Mesendoderm (in vitro differentiated cells): ENCODE measurements around the gene SLC44A5.
A peak's percentile ranks its signal among the peaks of the same experiment; 100 is the strongest.

Experiments used
- DNase-seq: peaks from one replicate; pipeline ENCODE4 v3.0.0; 2013
- H2AK5ac ChIP-seq: 2 replicates; pipeline ENCODE4 v1.6.1; 2013; ENCODE audit warnings: low read length, inconsistent platforms
- H2BK120ac ChIP-seq: 2 replicates; pipeline ENCODE4 v1.6.1; 2013; ENCODE audit warnings: low read depth, mild to moderate bottlenecking, low read length, moderate library complexity, mixed read lengths
- H2BK15ac ChIP-seq: replicated peaks from 2 replicates; pipeline ENCODE4 v1.6.1; 2013; ENCODE audit warnings: low read depth, mild to moderate bottlenecking, moderate library complexity
- H2BK5ac ChIP-seq: 2 replicates; pipeline ENCODE4 v1.6.1; 2013; ENCODE audit warnings: low read length, inconsistent platforms
- H3K18ac ChIP-seq: 2 replicates; pipeline ENCODE4 v1.6.1; 2013; ENCODE audit warnings: mild to moderate bottlenecking, low read length, mixed read lengths
- H3K23ac ChIP-seq: one replicate; pipeline ENCODE4 v1.6.1; 2013; ENCODE audit warnings: low read length
- H3K27ac ChIP-seq: 2 replicates; pipeline ENCODE4 v1.5.1; 2013; ENCODE audit warnings: low read depth, mild to moderate bottlenecking, inconsistent platforms, low read length, moderate library complexity
- H3K27me3 ChIP-seq: 2 replicates; pipeline ENCODE4 v1.6.1; 2013; ENCODE audit warnings: low read length, control low read depth, mild to moderate bottlenecking, inconsistent platforms; ENCODE audit not compliant: insufficient read depth, poor library complexity
- H3K36me3 ChIP-seq: 2 replicates; pipeline ENCODE4 v1.6.1; 2013; ENCODE audit warnings: low read length, inconsistent platforms; ENCODE audit not compliant: control insufficient read depth, insufficient read depth
- H3K4ac ChIP-seq: one replicate; pipeline ENCODE4 v1.6.1; 2013; ENCODE audit warnings: low read depth, mild to moderate bottlenecking, low read length, moderate library complexity
- H3K4me1 ChIP-seq: 2 replicates; pipeline ENCODE4 v1.6.1; 2013; ENCODE audit warnings: low read depth, low read length, inconsistent platforms; ENCODE audit not compliant: control insufficient read depth
- H3K4me2 ChIP-seq: 2 replicates; pipeline ENCODE4 v1.6.1; 2013; ENCODE audit warnings: low read length
- H3K4me3 ChIP-seq: 2 replicates; pipeline ENCODE4 v1.5.1; 2013; ENCODE audit warnings: mild to moderate bottlenecking, low read length
- H3K56ac ChIP-seq: one replicate; pipeline ENCODE4 v1.6.1; 2013; ENCODE audit warnings: low read length
- H3K79me1 ChIP-seq: 2 replicates; pipeline ENCODE4 v1.6.1; 2013; ENCODE audit warnings: low read length, inconsistent platforms
- H3K79me2 ChIP-seq: 2 replicates; pipeline ENCODE4 v1.6.1; 2013; ENCODE audit warnings: mild to moderate bottlenecking, low read length; ENCODE audit not compliant: control insufficient read depth, insufficient read depth
- H3K9ac ChIP-seq: 2 replicates; pipeline ENCODE4 v1.6.1; 2013; ENCODE audit warnings: low read length, inconsistent platforms
- H4K5ac ChIP-seq: one replicate; pipeline ENCODE4 v1.6.1; 2013; ENCODE audit warnings: low read length
- H4K8ac ChIP-seq: one replicate; pipeline ENCODE4 v1.6.1; 2013; ENCODE audit warnings: low read depth, mild to moderate bottlenecking, control low read depth, low read length, moderate library complexity
- WGBS: extraction: QIAGEN DNeasy Blood & Tissue Kit; methylation state at CpG from one replicate; pipeline ENCODE4 v1.1.7; 2013; ENCODE audit warnings: low lambda C conversion rate, missing lambda C conversion rate; ENCODE audit not compliant: insufficient coverage; ENCODE audit errors: extremely low coverage; 5-methylcytosine and 5-hydroxymethylcytosine counted together

Gene SLC44A5

DNA sequence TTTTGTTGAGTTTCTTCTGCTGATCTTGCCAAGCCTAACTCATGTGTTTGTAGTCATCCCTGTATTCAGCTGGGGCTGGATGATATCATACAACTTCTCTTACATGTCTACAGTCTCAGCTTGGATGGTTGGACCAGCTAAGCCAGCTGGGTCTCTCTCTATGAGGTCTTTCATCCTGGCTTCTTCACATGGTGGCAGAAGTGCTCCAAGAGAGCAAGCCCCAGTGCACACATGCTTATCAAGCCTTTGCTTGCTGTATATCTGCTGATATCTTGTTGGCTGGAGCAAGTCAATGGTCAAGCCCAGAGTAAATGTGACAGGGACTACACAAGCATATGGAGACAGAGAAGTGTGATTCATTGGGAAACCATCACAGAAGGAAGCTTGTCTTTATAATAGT is 29.2 kb upstream of the SLC44A5 start:
- Histone ChIP-seq H3K4ac (no peak overlapping the region), H3K27ac (no peak overlapping the region), H4K8ac (no peak overlapping the region), H2BK15ac (no peak overlapping the region), H3K23ac (no peak overlapping the region), H3K79me1 (no peaks in the 10 kb centered on the region), H3K27me3 (no peaks in the 10 kb centered on the region), H3K9ac (no peak overlapping the region), H3K4me2 (no peak overlapping the region), H3K79me2 (no peaks in the 10 kb centered on the region), H3K4me3 (no peak overlapping the region), H3K18ac (no peak overlapping the region), H3K36me3 (no peaks in the 10 kb centered on the region), H2BK5ac (no peak overlapping the region), H2AK5ac (no peak overlapping the region), H3K4me1 (peaks cover 6% of the 10 kb centered on the region), H4K5ac (no peak overlapping the region), H2BK120ac (no peak overlapping the region), H3K56ac (no peak overlapping the region)
- peak; percentile 42 for DNase-seq

- no peaks in the 10 kb centered on the region for H3K27me3 ChIP-seq
- no peak overlapping the region for H3K4me2 ChIP-seq
- no peak overlapping the region for H3K27ac ChIP-seq
- H4K5ac ChIP-seq: no peak overlapping the region
- no peak overlapping the region for H2BK15ac ChIP-seq
- H3K79me1 ChIP-seq: no peaks in the 10 kb centered on the region
- WGBS: no CpG with 5 or more reads among the region's 2 CpGs
- no peaks in the 10 kb centered on the region for H3K79me2 ChIP-seq
- no peak overlapping the region for H3K4me3 ChIP-seq
- H2AK5ac ChIP-seq: no peak overlapping the region
- H3K23ac ChIP-seq: no peak overlapping the region
- H3K36me3 ChIP-seq: no peaks in the 10 kb centered on the region
- peak; percentile 53 for DNase-seq
- no peak overlapping the region for H2BK5ac ChIP-seq
- H3K4ac ChIP-seq: no peak overlapping the region
- H2BK120ac ChIP-seq: no peak overlapping the region
- no peak overlapping the region for H3K9ac ChIP-seq
- H4K8ac ChIP-seq: no peak overlapping the region
- H3K56ac ChIP-seq: no peak overlapping the region
- H3K4me1 ChIP-seq: peaks cover 7% of the 10 kb centered on the region
- no peak overlapping the region for H3K18ac ChIP-seq
Measured at GRCh38 chr1:75632350-75632949, 21.5 kb upstream of the SLC44A5 start.

- Histone ChIP-seq H3K27me3 (no peaks in the 10 kb centered on the region), H2BK5ac (peak overlapping the region; percentile 55), H2BK120ac (peak overlapping the region; percentile 88), H4K5ac (no peak overlapping the region), H2AK5ac (peak overlapping the region; percentile 78), H3K4ac (peak overlapping the region; percentile 52), H3K23ac (no peak overlapping the region), H4K8ac (no peak overlapping the region), H3K9ac (no peak overlapping the region), H3K36me3 (no peaks in the 10 kb centered on the region), H3K79me1 (no peaks in the 10 kb centered on the region), H3K4me2 (no peak overlapping the region), H3K4me3 (no peak overlapping the region), H3K18ac (no peak overlapping the region), H3K79me2 (no peaks in the 10 kb centered on the region), H3K56ac (peak overlapping the region; percentile 15), H2BK15ac (peak overlapping the region; percentile 10), H3K27ac (no peak overlapping the region), H3K4me1 (peaks cover 7% of the 10 kb centered on the region)
- DNase-seq: no peak
- WGBS: no CpG with 5 or more reads among the region's 1 CpG
Measured at GRCh38 chr1:75630998-75631397, 20.1 kb upstream of the SLC44A5 start.

GRCh38 chr1:75630004-75630594 is 19.2 kb upstream of the SLC44A5 start:
- Histone ChIP-seq H3K27ac (no peak overlapping the region), H3K4me3 (no peak overlapping the region), H2BK15ac (no peak overlapping the region), H3K4me1 (peaks cover 7% of the 10 kb centered on the region), H2AK5ac (no peak overlapping the region), H3K18ac (no peak overlapping the region), H3K4me2 (no peak overlapping the region), H4K8ac (no peak overlapping the region), H3K9ac (no peak overlapping the region), H3K27me3 (no peaks in the 10 kb centered on the region), H2BK5ac (peak overlapping the region; percentile 35), H3K79me1 (no peaks in the 10 kb centered on the region), H3K79me2 (no peaks in the 10 kb centered on the region), H3K56ac (no peak overlapping the region), H3K4ac (no peak overlapping the region), H2BK120ac (no peak overlapping the region), H4K5ac (no peak overlapping the region), H3K36me3 (no peaks in the 10 kb centered on the region), H3K23ac (no peak overlapping the region)
- no CpG with 5 or more reads among the region's 3 CpGs for WGBS
- peak; percentile 87 for DNase-seq

DNA sequence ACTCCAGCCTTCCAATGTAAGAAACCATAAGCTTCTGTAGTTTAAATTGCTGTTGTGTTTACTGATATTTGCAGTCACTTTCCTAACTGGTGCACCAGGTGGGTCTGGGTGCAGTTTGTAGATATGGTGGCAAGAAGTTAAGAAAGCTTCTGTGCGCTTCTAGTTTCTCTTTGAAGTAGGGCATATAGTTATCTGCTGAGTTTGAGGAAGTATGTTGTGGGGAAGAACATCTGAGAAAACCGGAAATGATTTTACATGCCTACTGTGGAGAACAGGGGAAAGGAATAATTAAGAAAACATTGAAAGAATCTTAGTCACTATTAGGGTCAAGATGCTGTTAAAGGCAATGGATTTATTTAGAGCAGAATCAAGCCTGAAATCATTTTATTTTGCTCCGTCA is 14.9 kb upstream of the SLC44A5 start:
- no peak overlapping the region for H3K4me2 ChIP-seq
- H3K18ac ChIP-seq: no peak overlapping the region
- no peak overlapping the region for H2BK5ac ChIP-seq
- no peak overlapping the region for H4K8ac ChIP-seq
- no peak overlapping the region for H3K56ac ChIP-seq
- WGBS: no CpG with 5 or more reads among the region's 3 CpGs
- no peaks in the 10 kb centered on the region for H3K36me3 ChIP-seq
- H3K9ac ChIP-seq: no peak overlapping the region
- no peak overlapping the region for H2BK120ac ChIP-seq
- no peak overlapping the region for H3K4me3 ChIP-seq
- H4K5ac ChIP-seq: no peak overlapping the region
- H2AK5ac ChIP-seq: no peak overlapping the region
- no peaks in the 10 kb centered on the region for H3K79me2 ChIP-seq
- H3K79me1 ChIP-seq: no peaks in the 10 kb centered on the region
- H3K27ac ChIP-seq: no peak overlapping the region
- H3K4me1 ChIP-seq: peaks cover 6% of the 10 kb centered on the region
- DNase-seq: no peak
- H3K4ac ChIP-seq: no peak overlapping the region
- H3K23ac ChIP-seq: no peak overlapping the region
- H3K27me3 ChIP-seq: no peaks in the 10 kb centered on the region
- no peak overlapping the region for H2BK15ac ChIP-seq

DNA sequence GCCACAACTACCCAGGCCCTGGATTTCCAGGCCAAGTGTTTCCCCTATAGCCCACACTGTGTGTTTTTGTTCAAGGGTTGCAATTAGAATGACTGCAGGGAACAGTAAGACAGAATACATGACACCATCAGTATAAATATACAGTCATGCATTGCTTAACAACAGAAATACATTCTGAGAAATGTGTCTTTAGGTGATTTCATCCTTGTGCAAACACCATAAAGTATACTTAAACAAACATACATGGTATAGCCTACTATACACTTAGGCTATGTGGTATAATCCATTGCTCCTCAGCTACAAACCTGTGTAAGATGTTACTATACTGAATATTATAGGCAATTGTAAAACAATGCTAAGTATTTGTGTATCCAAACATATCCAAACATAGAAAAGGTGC is 7.5 kb upstream of the SLC44A5 start:
- no peak overlapping the region for H3K4me2 ChIP-seq
- no peak overlapping the region for H3K27ac ChIP-seq
- no peak overlapping the region for H3K4me3 ChIP-seq
- H2BK120ac ChIP-seq: no peak overlapping the region
- no peak overlapping the region for H3K4ac ChIP-seq
- DNase-seq: no peak
- no peak overlapping the region for H4K5ac ChIP-seq
- no peak overlapping the region for H3K18ac ChIP-seq
- H3K9ac ChIP-seq: no peak overlapping the region
- no peak overlapping the region for H2BK5ac ChIP-seq
- H4K8ac ChIP-seq: no peak overlapping the region
- H3K27me3 ChIP-seq: peaks cover 4% of the 10 kb centered on the region
- H3K79me1 ChIP-seq: no peaks in the 10 kb centered on the region
- peaks cover 2% of the 10 kb centered on the region for H3K4me1 ChIP-seq
- H3K36me3 ChIP-seq: no peaks in the 10 kb centered on the region
- H3K56ac ChIP-seq: no peak overlapping the region
- no peak overlapping the region for H2BK15ac ChIP-seq
- H2AK5ac ChIP-seq: no peak overlapping the region
- H3K23ac ChIP-seq: no peak overlapping the region
- H3K79me2 ChIP-seq: no peaks in the 10 kb centered on the region
